Measurements from ENCODE around the gene TMEM74B.

The TMEM74B gene

DNA sequence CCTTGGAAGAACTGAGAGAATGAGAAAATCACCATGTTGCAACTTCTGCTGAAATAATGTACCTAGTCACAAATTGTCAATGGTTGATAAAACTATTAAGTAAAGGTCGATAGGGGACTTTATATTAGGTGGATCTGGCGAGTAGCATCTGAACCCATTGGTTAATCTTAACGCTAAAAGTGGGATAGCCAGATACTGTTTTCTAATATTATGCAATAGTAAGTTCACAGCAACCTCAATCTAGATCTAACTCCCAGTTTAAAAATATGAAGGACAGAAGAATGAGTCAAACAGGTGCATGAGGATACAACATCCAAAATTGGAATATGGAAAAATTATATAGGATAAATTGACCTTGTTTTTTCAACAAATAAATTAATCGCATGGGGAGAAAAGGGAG is 47.5 kb downstream of the TMEM74B start:
- DNase-seq (ENCODE audit: low read depth): no peak

DNA sequence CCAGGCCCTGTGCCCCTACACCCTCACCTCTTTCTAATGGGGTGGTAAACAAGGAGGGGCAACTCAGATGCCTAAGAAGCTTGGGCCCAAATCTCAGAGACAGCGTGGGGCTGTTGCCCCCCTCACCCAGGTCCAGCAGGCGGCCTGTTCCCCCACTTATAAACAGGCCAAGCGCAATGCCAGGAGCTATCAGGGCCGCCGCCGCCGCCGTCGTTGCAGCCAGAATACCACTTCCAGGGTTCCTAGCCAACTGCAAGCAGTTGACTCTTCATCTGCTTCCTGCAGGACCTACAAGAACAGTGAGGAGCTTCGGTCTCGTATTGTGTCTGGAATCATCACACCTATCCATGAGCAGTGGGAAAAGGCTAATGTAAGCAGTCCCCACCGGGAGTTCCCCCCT is 49.9 kb downstream of the TMEM74B start:
- DNase-seq (ENCODE audit: low read depth): no peak

GRCh38 chr20:1134355-1134754 is 50.4 kb downstream of the TMEM74B start:
- no peak for DNase-seq (ENCODE audit: low read depth)

DNA sequence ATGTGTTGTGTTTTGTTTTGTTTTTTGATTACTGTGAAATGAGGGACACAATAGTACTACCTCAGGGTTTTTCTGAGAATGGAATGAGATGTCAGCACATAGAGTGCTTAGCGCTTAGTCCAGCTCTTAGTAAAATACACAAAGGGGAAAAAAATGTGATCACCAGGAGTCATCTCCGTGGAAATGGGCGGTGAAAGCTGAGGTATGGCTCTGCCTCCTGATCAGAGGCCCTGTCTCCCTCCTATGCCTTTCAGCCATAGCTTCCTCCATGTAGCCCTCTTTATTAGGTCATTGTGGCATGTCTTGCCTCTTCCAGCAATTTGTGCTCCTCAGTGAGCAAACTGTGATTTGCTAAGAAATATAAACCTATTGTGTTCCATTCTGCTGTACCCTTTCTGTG is 53.4 kb downstream of the TMEM74B start:
- DNase-seq (ENCODE audit: low read depth): no peak

DNA sequence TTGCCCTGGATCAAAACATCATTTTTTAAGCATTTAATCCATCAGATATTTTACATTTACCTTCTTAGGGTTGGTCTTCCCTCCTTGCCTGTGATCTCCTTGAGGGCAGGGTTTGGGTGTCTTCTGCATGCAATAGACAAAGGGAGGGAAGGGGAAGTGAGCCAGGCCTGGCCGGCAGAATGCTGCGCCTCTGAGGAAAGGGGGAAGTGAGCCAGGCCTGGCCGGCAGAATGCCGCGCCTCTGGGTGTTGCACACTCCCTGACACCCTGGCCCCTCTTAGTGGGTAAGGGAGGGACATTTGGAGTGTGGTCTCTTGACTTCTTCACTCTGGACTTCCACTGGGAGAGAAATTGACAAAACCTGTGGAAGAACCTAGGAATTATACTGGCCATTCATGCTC is 53.9 kb downstream of the TMEM74B start:
- DNase-seq (ENCODE audit: low read depth): no peak
